ENCODE data around the gene MED31. TPM values are rescaled to one million over a fixed set of nuclear protein-coding genes. Genes with fewer than 3 reads are reported as not detected.
A peak's percentile ranks its signal among the peaks of the same experiment; 100 is the strongest.

MED31 gene
- total RNA-seq, 4 donors from 2014 or later = 5.5 to 18.9 (median 12.5) TPM

DNA sequence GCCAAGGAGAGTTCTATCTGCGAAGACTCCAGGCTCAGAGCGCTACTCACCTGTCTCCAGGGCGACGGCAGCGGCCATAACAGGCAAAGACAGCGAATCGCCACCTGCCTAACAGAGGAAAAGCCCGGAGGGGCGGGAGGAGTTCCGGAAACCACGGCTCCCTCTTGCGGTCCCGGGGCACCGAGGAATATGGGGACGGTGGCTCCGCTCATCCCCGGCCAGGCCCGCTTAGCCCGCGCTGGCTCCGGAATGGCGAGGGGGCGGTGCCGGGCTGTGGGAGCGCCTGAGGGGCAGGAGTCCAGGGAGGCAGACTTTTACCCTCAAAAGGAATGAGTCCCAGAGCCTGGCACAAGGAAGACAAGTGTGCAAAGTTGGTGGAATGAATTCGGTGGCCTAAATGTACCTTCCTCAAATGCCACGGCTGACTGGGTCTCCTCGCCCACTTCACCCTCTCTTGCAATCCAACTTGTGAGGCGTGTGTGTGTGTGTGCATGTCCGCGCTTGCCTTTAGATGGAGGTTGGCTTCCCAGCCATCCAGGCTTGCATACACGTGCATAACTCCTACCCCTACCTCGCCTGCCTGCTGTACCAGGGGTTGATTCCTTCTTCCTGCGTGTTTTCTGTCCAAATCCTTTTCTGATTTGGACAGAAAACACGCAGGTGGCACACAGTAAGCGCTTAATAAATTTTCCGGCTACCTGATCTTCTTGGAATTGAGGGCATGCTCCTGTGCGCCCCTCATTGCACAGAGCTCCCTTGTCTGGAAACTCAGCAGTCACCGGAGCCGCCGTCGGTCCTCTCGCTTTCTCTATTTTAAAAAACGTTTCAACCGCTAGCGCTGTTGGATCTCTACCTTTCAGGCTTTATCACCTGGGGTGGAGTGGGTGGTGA is 3.7 kb upstream of the MED31 start:
- Histone ChIP-seq H3K4me3 (peak overlapping the region; percentile 25 to 58 (median 42)), H3K9me3 (no peaks in the 10 kb centered on the region), H3K27me3 (peaks cover 0 to 49% (median 0%) of the 10 kb centered on the region in 4 donors), H3K4me1 (peaks cover 15 to 72% (median 23%) of the 10 kb centered on the region in 3 donors), H3K36me3 (no peaks in the 10 kb centered on the region), H3K27ac (peak overlapping the region; percentile 50 to 86 (median 77))
- intact Hi-C loops (cut with DNase I) = no loop called here
- no peak for DNase-seq
- 29% methylated on average over 21 to 22 of the region's 46 CpGs for WGBS, 2 donors
- TF ChIP-seq, protein P1, sequence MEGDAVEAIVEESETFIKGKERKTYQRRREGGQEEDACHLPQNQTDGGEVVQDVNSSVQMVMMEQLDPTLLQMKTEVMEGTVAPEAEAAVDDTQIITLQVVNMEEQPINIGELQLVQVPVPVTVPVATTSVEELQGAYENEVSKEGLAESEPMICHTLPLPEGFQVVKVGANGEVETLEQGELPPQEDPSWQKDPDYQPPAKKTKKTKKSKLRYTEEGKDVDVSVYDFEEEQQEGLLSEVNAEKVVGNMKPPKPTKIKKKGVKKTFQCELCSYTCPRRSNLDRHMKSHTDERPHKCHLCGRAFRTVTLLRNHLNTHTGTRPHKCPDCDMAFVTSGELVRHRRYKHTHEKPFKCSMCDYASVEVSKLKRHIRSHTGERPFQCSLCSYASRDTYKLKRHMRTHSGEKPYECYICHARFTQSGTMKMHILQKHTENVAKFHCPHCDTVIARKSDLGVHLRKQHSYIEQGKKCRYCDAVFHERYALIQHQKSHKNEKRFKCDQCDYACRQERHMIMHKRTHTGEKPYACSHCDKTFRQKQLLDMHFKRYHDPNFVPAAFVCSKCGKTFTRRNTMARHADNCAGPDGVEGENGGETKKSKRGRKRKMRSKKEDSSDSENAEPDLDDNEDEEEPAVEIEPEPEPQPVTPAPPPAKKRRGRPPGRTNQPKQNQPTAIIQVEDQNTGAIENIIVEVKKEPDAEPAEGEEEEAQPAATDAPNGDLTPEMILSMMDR (IDR thresholded peaks at IDR 0.05) = peak in 2 of 6 experiments; percentile 9 to 18
- no peak for TF ChIP-seq POLR2A (IDR thresholded peaks at IDR 0.05)

DNA sequence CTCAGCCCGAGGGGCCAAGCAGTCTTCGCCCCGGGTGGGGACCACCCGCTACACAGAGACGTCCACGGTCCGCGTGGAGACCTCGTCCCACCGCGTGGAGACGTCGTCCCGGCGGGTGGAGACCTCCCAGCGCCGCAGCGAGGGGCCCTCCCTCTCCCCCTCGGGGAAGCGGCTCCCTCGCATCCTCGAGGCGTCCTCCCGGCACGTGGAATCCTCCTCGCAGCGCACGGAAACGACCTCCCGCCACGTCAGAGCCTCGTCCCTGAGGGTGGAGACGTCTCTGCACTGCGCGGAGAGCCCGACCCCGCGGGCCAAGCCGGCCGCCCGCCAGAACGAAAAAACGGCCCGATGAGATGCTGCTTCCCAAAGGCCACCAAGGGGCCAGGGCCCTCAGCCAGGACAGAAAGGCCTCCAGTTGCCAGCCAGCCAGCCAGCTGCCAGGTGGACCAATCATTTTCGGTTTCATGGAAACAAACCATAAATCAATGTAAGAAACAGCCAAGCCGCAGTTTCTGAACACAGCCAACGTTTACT is 581 bp upstream of the MED31 start:
- DNase-seq = no peak
- Histone ChIP-seq H3K27me3 (peaks cover 0 to 23% (median 0%) of the 10 kb centered on the region in 4 donors), H3K36me3 (peaks cover 0 to 30% (median 0%) of the 10 kb centered on the region in 3 donors), H3K27ac (peak overlapping the region; percentile 85 to 96 (median 90)), H3K4me3 (peak overlapping the region; percentile 61 to 82 (median 72)), H3K9me3 (no peaks in the 10 kb centered on the region), H3K4me1 (peaks cover 15 to 89% (median 31%) of the 10 kb centered on the region in 3 donors)
- TF ChIP-seq, protein P1 (IDR thresholded peaks at IDR 0.05) = no peak
- no peak for TF ChIP-seq POLR2A (IDR thresholded peaks at IDR 0.05)
- intact Hi-C loops (cut with DNase I) = no loop called here
- 5 to 26% methylated on average over 3 to 8 of the region's 47 CpGs for WGBS, 2 donors

DNA sequence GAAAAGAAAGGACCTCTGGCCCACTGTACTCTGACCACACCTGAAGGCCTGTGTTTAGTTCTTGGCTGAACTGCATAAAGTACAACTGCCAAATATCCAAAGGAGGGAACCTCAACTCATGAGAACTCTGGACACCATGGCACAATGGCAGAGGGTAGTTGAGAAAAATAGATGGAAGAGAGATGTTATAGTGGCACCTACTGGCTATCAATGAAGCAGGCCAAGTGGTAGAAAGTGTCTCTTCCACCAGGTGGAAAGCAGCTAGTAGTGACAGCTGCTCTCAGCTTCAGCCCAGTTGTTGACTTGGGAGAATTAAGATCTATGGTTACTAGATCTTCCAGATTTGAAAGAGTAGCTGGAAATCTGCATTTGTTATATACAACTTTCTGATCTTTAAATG is 3.2 kb downstream of the MED31 start:
- intact Hi-C loops (cut with DNase I) = loop anchor here (10.0 kb wide), 1 partner anchor 93 kb away; the partner anchor contains the start of gene PITPNM3
- H3K4me3 ChIP-seq = no peak overlapping the region
- H3K36me3 ChIP-seq = peaks cover 0 to 68% (median 0%) of the 10 kb centered on the region in 3 donors
- no peak for DNase-seq
- TF ChIP-seq POLR2A (IDR thresholded peaks at IDR 0.05) = no peak
- TF ChIP-seq, protein P1 (IDR thresholded peaks at IDR 0.05) = peak in 4 of 6 experiments; percentile 10 to 53 (median 34)
- peaks cover 5 to 81% (median 32%) of the 10 kb centered on the region in 3 donors for H3K4me1 ChIP-seq
- no peaks in the 10 kb centered on the region for H3K9me3 ChIP-seq
- no peaks in the 10 kb centered on the region for H3K27me3 ChIP-seq
- H3K27ac ChIP-seq = no peak overlapping the region

DNA sequence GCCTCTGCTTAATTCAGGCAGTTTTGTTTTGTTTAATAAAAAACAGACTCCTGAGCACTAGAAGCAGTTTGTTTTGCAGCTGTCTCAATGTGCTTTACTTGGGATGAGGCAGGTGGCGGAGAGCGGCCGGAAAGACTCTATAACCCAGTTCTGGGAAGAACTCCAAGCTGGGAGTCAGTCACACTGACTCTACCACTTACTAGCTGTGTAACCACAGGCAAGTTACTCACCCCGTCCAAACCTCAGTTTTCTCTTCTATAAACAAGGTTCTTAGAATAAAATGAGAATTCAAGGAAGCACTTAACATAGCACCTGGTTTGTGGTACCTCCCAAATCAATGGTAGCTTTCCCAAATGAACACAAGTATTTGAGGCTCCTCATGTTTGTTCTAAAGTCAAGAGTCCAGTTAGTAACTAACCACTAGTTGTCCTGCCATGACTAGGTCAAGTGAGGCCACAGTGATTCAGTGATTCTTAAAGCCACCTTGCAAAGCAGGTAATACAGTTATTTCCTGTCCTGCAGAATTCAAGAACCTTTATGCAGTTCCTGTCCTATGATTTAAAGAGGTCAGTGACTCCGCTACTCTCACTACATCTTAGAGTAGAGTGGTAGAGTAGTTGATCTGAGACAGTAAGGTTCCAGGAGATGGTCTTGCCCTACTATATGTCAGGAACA is 7.8 kb downstream of the MED31 start:
- H3K4me3 ChIP-seq = peak overlapping the region in 2 of 4 donors; percentile 67 to 94
- DNase-seq = no peak
- WGBS, 2 donors = 29 to 60% methylated on average over 5 of the region's 5 CpGs
- no peaks in the 10 kb centered on the region for H3K9me3 ChIP-seq
- peak overlapping the region; percentile 10 to 94 (median 92) for H3K27ac ChIP-seq
- H3K27me3 ChIP-seq = no peaks in the 10 kb centered on the region
- intact Hi-C loops (cut with DNase I) = loop anchor here (10.0 kb wide), 1 partner anchor 89 kb away; the partner anchor contains the start of gene PITPNM3
- H3K36me3 ChIP-seq = peaks cover 0 to 59% (median 0%) of the 10 kb centered on the region in 3 donors
- no peak for TF ChIP-seq POLR2A (IDR thresholded peaks at IDR 0.05)
- TF ChIP-seq, protein P1 (IDR thresholded peaks at IDR 0.05) = no peak
- peaks cover 14 to 74% (median 34%) of the 10 kb centered on the region in 3 donors for H3K4me1 ChIP-seq

All from esophagus squamous epithelium (tissue), 5 donors.